Forelimb muscle (tissue), 1 donor: ENCODE data around the gene SIGLEC10. TPM values are rescaled to one million over a fixed set of nuclear protein-coding genes. Genes with fewer than 3 reads are reported as not detected.

ENCODE experiments used
- DNase-seq: peaks from one replicate; pipeline ENCODE4 v3.0.0-alpha.2; 2013; ENCODE audit warnings: low read depth
- polyA plus RNA-seq: library from polyadenylated mRNA; unstranded; fragments of 120-200 nt; gene quantifications from one replicate; pipeline ENCODE4 v1.2.1, GENCODE V29; 2013; ENCODE audit not compliant: insufficient read length

SIGLEC10 gene
- polyA plus RNA-seq, 1 donor, result 0.92 TPM

DNA sequence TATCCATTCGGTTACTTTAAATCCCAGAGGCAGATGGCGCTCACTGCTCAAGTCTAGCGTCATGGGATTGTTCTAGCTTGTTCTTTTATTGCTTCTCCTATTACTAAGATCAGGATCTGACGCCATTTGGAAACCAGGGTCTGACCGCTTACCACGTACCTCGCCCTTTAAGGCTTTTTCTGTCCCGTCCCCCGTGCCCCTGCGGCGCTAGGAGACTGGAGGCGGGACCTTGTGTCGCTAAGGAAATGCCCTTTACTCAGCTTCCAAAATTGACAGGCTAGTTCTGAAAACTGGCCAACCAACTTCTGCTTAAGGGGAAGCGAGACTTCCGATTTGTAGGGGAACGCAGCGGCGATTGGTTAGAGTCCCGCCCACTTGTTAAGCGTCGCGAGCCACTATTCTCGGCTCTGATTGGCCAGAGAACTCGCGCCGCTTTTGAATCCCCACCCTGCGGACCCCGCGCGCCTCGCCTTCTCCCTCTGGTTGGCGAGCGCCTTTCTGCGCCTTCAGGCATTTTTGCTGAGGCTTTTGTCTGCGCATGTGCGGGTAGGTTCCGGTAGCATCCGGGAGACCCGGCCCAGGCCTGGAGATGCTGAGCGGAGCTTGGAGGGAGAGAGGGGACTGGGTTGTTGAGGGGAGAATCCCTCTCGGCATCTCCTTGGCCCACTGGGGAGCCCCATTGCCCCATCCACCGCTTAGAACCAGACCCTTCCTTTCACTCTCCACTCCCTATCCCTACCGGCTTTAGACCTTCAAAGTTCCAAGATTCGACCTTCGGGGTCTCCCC, 23.2 kb downstream of the SIGLEC10 start:
- DNase-seq, result peak; percentile 99

DNA sequence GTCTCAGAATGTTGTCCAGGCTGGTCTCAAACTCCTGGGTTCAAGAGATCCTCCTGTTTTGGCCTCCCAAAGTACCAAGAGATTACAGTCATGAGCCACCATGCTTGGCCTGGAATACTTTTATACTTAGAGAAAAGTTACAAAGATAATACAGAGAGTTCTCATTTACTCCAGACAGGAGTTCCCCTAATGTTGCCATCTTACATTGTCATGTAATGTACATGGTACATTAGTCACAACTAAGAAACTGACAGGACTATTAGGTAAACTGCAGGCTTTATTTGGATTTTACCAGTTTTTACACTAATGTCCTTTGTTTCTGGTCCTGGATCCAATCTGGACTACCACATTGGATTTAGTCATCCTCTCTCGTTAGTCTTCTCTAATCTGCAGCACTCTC, 24.7 kb downstream of the SIGLEC10 start:
- no peak for DNase-seq

GRCh38 chr19:51391073-51391611, 26.3 kb downstream of the SIGLEC10 start:
- DNase-seq, result no peak

- no peak for DNase-seq
These were observed 28.3 kb downstream of the SIGLEC10 start for GRCh38 chr19:51389143-51389542.

DNA sequence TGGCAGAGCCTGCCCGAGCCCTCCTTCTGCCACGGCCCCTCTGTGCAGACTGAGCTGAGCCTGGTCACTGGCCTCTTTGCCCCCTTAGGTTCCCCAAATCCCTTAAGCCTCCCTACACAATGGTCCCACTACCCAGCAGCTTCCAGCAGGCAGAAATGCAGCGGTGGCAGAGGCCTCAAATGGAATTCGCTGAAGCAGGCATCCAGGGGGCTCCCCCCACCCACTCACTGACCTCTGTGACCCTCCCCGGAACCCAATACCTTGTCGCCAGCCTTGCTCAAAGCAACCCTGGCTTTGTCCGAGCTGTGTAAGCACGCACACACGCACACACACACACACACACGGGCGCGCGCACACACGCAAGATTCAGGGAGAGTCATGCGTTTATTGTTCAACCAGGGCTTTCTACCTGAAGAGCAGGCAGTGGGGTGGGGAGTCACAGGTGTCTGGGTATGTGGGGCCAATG, 29.5 kb downstream of the SIGLEC10 start, which contains the start of gene LIM2:
TSS of gene LIM2 (minus strand) at position 51 of the 466 bp plus-strand sequence. CDS start 531 bp downstream, outside the sequence.
- DNase-seq, result no peak

DNA sequence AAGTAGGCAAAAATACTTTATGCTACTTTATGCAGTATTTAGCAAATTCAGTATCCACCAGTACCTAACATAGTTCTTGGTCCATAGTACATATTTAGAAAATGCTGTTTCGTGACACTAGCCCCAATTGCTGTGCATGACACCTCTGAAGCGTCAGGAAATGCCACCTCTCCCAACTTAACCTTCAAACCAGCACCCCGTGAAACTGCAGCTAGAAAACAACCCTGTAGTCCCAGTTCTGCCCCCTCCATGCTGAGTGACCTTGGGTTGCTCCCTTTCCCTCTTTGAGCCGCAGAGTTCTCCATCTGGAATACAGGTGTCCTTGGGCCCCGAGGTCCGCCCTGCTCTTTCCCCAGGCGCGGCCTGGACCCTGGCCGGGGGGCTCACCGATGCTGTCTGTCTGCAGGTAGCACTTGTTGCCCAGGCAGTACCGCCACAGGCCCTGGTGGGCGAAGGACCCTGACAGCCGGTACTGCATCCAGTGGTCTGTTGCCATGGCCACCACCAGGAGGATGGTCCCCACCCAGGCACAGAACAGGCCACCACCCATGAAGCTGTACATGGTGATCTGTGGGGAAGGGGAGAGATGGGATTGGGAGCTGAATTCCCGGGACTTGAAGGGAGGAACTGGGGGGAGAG, 30.4 kb downstream of the SIGLEC10 start:
- no peak for DNase-seq

DNA sequence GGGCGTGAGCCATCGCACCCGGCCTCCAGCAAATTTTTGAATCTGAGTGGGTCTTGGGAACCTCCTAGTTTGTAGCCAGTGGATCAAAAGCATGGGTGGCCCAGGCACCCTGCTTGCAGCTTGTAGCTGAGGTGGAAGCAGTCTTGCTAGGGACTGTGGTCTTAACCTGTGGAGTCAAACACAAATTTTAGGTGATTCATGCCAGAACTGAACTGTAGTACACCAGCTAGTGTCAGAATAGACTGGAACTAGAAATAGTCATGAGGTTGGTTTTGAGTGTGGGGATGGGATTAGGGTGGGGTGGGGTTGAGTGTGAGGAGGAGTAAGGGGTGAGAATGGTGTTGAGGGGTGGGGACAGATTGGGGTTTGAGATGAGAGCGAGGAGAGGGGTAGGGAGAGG, 35.4 kb downstream of the SIGLEC10 start:
- DNase-seq, result no peak

DNA sequence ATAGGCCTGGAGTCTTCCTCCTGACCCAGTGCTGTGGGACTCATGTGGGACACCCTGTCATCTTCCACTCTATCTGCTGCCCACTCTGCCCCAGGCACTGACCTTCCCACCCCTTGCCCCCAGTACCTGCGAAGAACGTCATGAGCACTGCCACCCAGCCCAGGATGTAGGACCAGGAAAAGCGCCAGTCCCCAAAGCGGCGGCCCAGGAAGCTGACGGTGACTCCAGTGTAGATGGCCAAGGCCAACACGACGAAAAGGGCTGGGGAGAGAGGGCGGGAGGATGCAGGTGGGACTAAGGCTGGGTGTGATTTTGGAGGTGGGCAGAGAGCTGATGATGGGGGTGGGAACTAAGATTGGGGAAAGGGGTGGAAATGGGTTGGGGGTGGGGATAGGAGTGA, 37.1 kb downstream of the SIGLEC10 start:
- no peak for DNase-seq

- no peak for DNase-seq
These were observed 40.0 kb downstream of the SIGLEC10 start for GRCh38 chr19:51377422-51377821.

DNA sequence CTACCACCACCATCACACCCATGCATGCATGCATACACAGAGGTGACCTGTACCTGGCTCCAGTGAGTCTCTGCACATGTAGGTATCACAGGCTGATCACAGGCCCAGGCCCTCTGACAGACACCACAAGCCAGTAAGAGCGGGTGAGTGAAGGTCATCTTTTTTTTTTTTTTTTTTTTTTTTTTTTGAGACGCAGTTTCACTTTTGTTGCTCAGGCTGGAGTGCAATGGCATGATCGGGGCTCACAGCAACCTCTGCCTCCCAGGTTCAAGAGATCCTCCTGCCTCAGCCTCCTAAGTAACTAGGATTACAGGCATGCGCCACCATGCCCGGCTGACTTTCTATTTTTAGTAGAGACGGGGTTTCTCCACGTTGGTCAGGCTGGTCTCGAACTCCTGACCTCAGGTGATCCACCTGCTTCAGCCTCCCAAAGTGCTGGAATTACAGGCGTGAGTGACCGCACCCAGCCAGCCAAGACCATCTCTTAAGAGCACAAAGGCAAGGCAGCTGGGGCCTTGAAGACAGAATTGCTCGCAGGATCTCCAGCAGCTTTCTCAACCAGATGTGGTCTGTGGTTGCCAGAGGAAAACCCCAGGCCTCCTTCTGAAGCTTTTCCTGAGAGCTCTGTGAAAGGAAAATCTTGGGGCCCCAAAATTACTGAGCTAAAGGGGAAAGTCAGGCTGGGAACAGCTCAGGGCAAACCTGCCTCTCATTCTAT, 41.8 kb downstream of the SIGLEC10 start:
- no peak for DNase-seq

DNA sequence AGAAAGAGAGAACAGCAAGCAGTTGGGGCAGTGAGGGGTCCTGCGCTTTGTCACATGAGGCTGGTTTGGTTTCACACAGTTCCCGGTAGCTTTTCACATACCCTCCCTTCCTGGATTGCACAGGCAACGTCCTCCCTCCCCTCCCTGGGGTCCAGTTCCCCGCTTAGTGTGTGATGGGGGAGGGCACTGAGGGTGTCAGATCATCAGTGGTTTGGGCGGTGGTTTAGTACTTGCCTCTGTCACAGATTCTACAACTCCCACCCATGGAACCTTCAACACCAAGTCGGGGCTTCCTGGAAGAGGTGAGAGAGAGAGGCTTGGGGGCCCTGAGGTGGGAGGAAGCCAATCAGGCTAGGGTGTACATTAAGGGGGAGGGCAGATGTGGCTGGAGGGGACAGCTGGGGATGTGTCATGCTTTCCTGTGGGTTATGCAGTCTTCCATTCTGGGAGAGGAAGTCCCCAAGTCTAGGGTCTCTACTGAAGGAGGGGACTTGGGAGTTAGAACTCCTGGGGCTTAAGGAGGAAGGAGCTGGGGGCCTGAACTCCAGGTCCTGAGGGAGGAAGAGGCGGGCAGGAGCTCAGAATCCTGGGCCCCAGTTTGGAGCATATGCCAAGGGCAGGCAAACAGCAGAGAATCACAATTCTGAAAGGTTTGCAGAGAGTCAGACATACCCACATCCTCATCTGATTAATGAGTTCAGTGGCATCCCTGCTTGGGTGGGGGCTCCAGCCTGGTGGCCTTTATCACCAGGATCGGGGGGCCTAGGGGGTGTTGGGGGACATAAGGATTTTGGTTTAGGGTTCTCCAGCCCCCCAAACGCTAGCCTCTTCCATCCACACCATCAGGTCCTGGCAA, 44.6 kb downstream of the SIGLEC10 start, which contains the start of gene NKG7:
TSS of gene NKG7 (minus strand) at position 6 of the 856 bp plus-strand sequence. CDS start 119 bp downstream, outside the sequence.
- DNase-seq, result no peak

GRCh38 chr19:51372021-51372648, 45.3 kb downstream of the SIGLEC10 start:
- no peak for DNase-seq

DNA sequence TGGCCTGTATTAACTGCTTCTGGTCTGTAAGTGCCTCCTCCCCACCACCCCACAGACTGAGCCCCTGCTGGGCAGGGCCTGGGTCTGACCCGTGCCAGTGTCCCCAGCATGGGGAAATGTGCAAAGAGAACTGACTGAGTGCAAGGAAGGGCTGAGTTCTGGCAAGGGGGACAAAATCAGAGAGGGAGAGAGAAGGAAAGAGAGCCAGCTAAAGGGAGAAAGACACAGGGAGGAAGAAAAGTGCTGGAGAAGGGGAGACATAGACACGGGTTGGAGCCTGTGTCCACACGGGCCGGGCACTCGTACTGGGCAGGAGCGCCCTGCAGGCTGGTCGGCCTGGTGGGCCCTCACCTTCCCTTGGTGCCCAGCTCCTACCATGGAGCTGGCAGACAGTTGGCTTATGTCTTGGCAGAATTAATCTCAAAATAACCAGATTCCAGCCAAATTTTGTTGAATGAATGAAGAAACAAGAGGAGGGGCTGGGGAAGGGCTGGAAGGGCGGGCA, 46.2 kb downstream of the SIGLEC10 start:
- DNase-seq, result no peak

GRCh38 chr19:51370230-51370629, 47.2 kb downstream of the SIGLEC10 start:
- no peak for DNase-seq

- no peak for DNase-seq
These were observed 48.8 kb downstream of the SIGLEC10 start, which contains the start of gene CLDND2 for GRCh38 chr19:51368366-51369282. TSS of gene CLDND2 (minus strand) at chr19:51369003. CDS start at chr19:51368577, 426 bp downstream.

- peak; percentile 91 for DNase-seq
These were observed 49.7 kb downstream of the SIGLEC10 start for GRCh38 chr19:51367565-51368365.

GRCh38 chr19:51367255-51367564, 50.2 kb downstream of the SIGLEC10 start:
- no peak for DNase-seq
